Measurements from ENCODE around the gene FAM168A. TPM values are rescaled to one million over a fixed set of nuclear protein-coding genes. Genes with fewer than 3 reads are reported as not detected.

FAM168A gene
- total and polyA plus RNA-seq, 4 donors, result 4.8 to 14.6 (median 9.1) TPM

- no peak for DNase-seq (ENCODE audit: low spot score)
- H3K4me3 ChIP-seq (ENCODE audit: low read depth in 1 of 3, low read length in 3 of 3), result no peak overlapping the region
- TF ChIP-seq FOXA2 (IDR thresholded peaks at IDR 0.05) (no peak), RXRA (IDR thresholded peaks at IDR 0.05) (no peak), YY1 (IDR thresholded peaks at IDR 0.05) (no peak), TAF1 (conservative IDR thresholded peaks at IDR 0.05) (no peak), SP1 (IDR thresholded peaks at IDR 0.05) (no peak), REST (IDR thresholded peaks at IDR 0.05) (no peak), NR2F2 (IDR thresholded peaks at IDR 0.05) (no peak), ATF3 (IDR thresholded peaks at IDR 0.05) (no peak), HNF4G (IDR thresholded peaks at IDR 0.05) (no peak), EGR1 (IDR thresholded peaks at IDR 0.05; ENCODE audit: low read depth in 2 of 2) (no peak), HNF4A (conservative IDR thresholded peaks at IDR 0.05) (no peak)
- TF ChIP-seq, protein P1, sequence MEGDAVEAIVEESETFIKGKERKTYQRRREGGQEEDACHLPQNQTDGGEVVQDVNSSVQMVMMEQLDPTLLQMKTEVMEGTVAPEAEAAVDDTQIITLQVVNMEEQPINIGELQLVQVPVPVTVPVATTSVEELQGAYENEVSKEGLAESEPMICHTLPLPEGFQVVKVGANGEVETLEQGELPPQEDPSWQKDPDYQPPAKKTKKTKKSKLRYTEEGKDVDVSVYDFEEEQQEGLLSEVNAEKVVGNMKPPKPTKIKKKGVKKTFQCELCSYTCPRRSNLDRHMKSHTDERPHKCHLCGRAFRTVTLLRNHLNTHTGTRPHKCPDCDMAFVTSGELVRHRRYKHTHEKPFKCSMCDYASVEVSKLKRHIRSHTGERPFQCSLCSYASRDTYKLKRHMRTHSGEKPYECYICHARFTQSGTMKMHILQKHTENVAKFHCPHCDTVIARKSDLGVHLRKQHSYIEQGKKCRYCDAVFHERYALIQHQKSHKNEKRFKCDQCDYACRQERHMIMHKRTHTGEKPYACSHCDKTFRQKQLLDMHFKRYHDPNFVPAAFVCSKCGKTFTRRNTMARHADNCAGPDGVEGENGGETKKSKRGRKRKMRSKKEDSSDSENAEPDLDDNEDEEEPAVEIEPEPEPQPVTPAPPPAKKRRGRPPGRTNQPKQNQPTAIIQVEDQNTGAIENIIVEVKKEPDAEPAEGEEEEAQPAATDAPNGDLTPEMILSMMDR (IDR thresholded peaks at IDR 0.05; ENCODE audit: low read depth, low read length, missing input control), result no peak
- H3K27ac ChIP-seq (ENCODE audit: low read depth in 1 of 2, low read length in 2 of 2), result no peak overlapping the region
- peaks cover 0 to 2% (median under 1%) of the 10 kb centered on the region in 4 donors for H3K36me3 ChIP-seq (ENCODE audit: control insufficient read depth in 4 of 4, insufficient read depth in 3 of 4, low read depth in 1 of 4, low read length in 3 of 4)
- no peak overlapping the region for H3K9ac ChIP-seq (ENCODE audit: low read depth in 1 of 2, low read length in 2 of 2)
- H3K4me1 ChIP-seq (ENCODE audit: control insufficient read depth in 4 of 4, insufficient read depth in 4 of 4, low read length in 3 of 4), result no peaks in the 10 kb centered on the region
- no peaks in the 10 kb centered on the region for H3K9me3 ChIP-seq (ENCODE audit: control insufficient read depth in 4 of 4, low read length in 3 of 4)
- no peaks in the 10 kb centered on the region for H3K27me3 ChIP-seq (ENCODE audit: control insufficient read depth in 4 of 4, insufficient read depth in 4 of 4, low read length in 3 of 4)
- WGBS, result 94% methylated on average over 6 of the region's 6 CpGs
These were observed 197.6 kb downstream of the FAM168A start for GRCh38 chr11:73400293-73400692.

DNA sequence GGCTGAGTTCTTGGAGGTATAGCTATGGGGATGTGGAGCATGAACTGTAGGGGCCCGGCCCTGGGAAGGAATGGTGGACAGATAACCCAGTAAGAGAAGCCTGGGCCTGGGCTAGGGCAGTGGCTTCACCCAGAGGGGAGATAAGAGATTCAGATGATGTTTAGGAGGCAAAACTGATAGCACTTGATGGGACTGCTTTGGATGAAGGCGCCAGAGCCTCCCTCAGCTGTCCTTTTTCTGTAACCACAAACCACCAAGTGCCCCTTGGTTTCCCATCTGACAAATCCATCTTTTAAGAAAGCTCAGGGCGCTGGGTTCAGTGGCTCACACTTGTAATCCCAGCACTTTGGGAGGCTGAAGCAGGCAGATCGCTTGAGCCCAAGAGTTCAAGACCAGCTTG is 198.3 kb downstream of the FAM168A start:
- Histone ChIP-seq H3K27ac (ENCODE audit: low read depth in 1 of 2, low read length in 2 of 2) (no peak overlapping the region), H3K4me1 (ENCODE audit: control insufficient read depth in 4 of 4, insufficient read depth in 4 of 4, low read length in 3 of 4) (no peaks in the 10 kb centered on the region), H3K4me3 (ENCODE audit: low read depth in 1 of 3, low read length in 3 of 3) (no peak overlapping the region), H3K9me3 (ENCODE audit: control insufficient read depth in 4 of 4, low read length in 3 of 4) (no peaks in the 10 kb centered on the region), H3K9ac (ENCODE audit: low read depth in 1 of 2, low read length in 2 of 2) (no peak overlapping the region), H3K36me3 (ENCODE audit: control insufficient read depth in 4 of 4, insufficient read depth in 3 of 4, low read depth in 1 of 4, low read length in 3 of 4) (no peaks in the 10 kb centered on the region), H3K27me3 (ENCODE audit: control insufficient read depth in 4 of 4, insufficient read depth in 4 of 4, low read length in 3 of 4) (no peaks in the 10 kb centered on the region)
- DNase-seq (ENCODE audit: low spot score), result no peak
- no peak for TF ChIP-seq FOXA1 (IDR thresholded peaks at IDR 0.05)
- no peak for TF ChIP-seq TAF1 (conservative IDR thresholded peaks at IDR 0.05)
- TF ChIP-seq JUND (IDR thresholded peaks at IDR 0.05), result no peak
- TF ChIP-seq NR2F2 (IDR thresholded peaks at IDR 0.05), result no peak
- TF ChIP-seq, protein P1 (IDR thresholded peaks at IDR 0.05; ENCODE audit: low read depth, low read length, missing input control), result no peak
- WGBS, result 94% methylated on average over 4 of the region's 4 CpGs

Measured in liver (tissue), 9 donors.